Measurements from ENCODE around the gene SPATA21.
A peak's percentile ranks its signal among the peaks of the same experiment; 100 is the strongest.

GRCh38 chr1:16351994-16352841 is 85.0 kb downstream of the SPATA21 start, which contains the start of gene FBXO42:
- no peak for TF ChIP-seq EZH2 (IDR thresholded peaks at IDR 0.05; ENCODE audit: low read length)
- peak in 2 of 3 experiments; percentile 11 to 69 for TF ChIP-seq CTCF (optimal IDR thresholded peaks at IDR 0.05 in 1 of 3, IDR thresholded peaks at IDR 0.05 in 1 of 3, conservative IDR thresholded peaks at IDR 0.05 in 1 of 3; ENCODE audit: extremely low read depth in 1 of 3, insufficient read depth in 2 of 3, low read length in 3 of 3)
